ENCODE measurements around the gene SLIT3. TPM values are rescaled to one million over a fixed set of nuclear protein-coding genes. Genes with fewer than 3 reads are reported as not detected.

SLIT3 gene
- total RNA-seq, 4 donors from 2014 or later: 41.1 to 86.6 (median 62.7) TPM

DNA sequence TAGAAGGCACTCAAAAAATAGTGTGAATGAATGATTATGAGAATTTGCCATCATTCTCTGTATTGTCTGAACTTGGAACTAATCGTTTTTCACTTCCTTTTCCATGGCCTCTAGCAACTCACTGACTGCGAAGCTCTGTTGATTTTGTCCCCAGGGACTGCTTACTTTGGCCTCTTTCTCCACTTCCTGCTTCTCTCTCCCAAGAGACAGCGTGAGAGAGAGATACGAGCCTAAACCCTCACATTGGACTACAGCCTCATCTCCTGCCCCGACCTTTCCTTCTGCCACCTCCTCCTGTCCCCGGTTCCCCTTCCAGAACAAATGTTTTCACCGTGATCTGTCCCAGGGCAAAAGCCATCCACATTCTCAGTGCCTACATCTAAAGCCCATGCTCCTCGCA is 421.0 kb downstream of the SLIT3 start:
- Histone ChIP-seq H3K27ac (replicated peaks in 1 of 4) (no peak overlapping the region), H3K36me3 (peaks cover 0 to 3% (median 0%) of the 10 kb centered on the region in 4 donors), H3K4me1 (peaks cover 0 to 7% (median under 1%) of the 10 kb centered on the region in 4 donors), H3K4me3 (no peak overlapping the region), H3K9me3 (no peaks in the 10 kb centered on the region), H3K27me3 (no peaks in the 10 kb centered on the region)
- DNase-seq (ENCODE audit: extremely low spot score): no peak
- intact Hi-C loops (cut with DNase I): no loop called here
- 55% methylated on average over 8 of the region's 8 CpGs for WGBS
- TF ChIP-seq POLR2AphosphoS5 (IDR thresholded peaks at IDR 0.05): no peak

- H3K36me3 ChIP-seq: peaks cover 0 to 3% (median 0%) of the 10 kb centered on the region in 4 donors
- intact Hi-C loops (cut with DNase I): no loop called here
- H3K27me3 ChIP-seq: no peaks in the 10 kb centered on the region
- WGBS: 71% methylated on average over 2 of the region's 2 CpGs
- no peak overlapping the region for H3K27ac ChIP-seq (replicated peaks in 1 of 4)
- TF ChIP-seq POLR2A (IDR thresholded peaks at IDR 0.05; ENCODE audit: low read depth): no peak
- TF ChIP-seq, protein P1, sequence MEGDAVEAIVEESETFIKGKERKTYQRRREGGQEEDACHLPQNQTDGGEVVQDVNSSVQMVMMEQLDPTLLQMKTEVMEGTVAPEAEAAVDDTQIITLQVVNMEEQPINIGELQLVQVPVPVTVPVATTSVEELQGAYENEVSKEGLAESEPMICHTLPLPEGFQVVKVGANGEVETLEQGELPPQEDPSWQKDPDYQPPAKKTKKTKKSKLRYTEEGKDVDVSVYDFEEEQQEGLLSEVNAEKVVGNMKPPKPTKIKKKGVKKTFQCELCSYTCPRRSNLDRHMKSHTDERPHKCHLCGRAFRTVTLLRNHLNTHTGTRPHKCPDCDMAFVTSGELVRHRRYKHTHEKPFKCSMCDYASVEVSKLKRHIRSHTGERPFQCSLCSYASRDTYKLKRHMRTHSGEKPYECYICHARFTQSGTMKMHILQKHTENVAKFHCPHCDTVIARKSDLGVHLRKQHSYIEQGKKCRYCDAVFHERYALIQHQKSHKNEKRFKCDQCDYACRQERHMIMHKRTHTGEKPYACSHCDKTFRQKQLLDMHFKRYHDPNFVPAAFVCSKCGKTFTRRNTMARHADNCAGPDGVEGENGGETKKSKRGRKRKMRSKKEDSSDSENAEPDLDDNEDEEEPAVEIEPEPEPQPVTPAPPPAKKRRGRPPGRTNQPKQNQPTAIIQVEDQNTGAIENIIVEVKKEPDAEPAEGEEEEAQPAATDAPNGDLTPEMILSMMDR (IDR thresholded peaks at IDR 0.05): no peak
- TF ChIP-seq POLR2AphosphoS5 (IDR thresholded peaks at IDR 0.05): no peak
- no peak for TF ChIP-seq EP300 (IDR thresholded peaks at IDR 0.05)
- H3K4me1 ChIP-seq: peaks cover 0 to 7% (median 0%) of the 10 kb centered on the region in 4 donors
- H3K9me3 ChIP-seq: no peaks in the 10 kb centered on the region
- no peak for DNase-seq (ENCODE audit: extremely low spot score)
- no peak overlapping the region for H3K4me3 ChIP-seq
Measured at GRCh38 chr5:168879331-168879730, 421.6 kb downstream of the SLIT3 start.

DNA sequence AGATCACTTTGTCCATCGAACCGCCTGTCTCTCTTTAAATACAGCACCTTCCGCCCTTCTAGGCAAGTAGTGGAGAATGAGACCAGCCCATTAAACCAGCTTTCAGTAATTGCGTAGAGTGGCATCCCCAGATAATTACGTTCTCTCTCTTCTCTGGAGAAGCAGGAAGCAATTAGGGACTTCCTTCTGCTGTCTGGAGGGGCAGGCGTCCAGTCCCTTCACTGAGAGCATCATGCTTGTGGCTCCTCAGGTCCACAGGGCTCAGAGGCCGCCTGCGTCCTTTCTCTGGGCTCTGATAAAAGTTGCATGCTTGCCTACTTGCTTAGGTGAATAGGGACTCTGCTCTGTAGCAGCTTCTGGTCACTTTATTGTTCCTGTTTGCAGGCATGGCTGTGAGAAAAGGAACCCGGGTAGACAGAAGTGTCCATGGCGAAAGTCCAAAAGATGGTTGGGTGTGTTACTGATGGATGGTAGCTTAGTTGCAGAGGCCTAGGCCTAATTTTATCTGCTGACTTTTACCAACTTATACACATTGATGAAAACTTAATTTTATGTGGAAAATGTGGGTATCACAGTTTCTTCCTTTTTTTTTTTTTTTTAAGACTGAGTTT is 422.7 kb downstream of the SLIT3 start:
- Histone ChIP-seq H3K4me3 (no peak overlapping the region), H3K4me1 (peaks cover 0 to 7% (median 0%) of the 10 kb centered on the region in 4 donors), H3K9me3 (no peaks in the 10 kb centered on the region), H3K27ac (replicated peaks in 1 of 4) (no peak overlapping the region), H3K36me3 (peaks cover 0 to 3% (median 0%) of the 10 kb centered on the region in 4 donors), H3K27me3 (no peaks in the 10 kb centered on the region)
- intact Hi-C loops (cut with DNase I): no loop called here
- no peak for TF ChIP-seq POLR2A (IDR thresholded peaks at IDR 0.05; ENCODE audit: low read depth)
- 79% methylated on average over 10 of the region's 10 CpGs for WGBS
- no peak for DNase-seq (ENCODE audit: extremely low spot score)

DNA sequence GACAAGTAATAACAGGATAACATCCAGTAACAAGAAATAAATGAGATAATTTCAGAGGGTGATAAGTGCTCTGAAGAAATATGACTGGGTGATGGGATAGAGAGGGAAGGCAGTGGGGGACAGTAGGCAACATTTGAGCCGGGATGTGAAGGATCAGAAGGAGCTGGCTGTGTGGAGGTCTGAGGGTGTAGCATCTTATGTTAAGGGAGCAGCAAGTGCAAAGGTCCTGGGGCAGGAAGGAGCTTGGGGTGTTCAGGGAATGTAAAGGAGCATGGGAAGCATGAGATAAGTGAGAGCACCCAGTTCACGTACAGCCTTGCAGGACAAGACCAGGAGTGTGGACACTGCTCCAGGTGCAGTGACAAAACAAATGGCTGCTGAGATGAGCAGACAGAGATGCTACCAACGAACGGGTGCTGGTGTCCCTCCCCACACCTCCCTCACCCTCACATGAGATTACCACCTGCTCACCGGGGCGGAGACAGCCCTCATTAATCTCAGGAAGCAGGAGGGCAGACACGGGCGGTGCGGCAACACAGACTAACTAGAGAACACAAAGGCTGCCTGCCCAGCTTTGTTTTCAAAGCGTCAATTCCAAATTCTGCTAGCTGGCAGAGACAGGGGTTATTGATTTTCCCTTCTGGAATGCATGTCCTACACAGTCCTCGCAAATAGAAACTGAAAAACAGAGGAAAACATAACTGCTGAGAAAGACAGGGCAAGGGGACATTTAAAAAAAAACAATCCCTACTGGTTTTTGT is 423.6 kb downstream of the SLIT3 start:
- no peaks in the 10 kb centered on the region for H3K9me3 ChIP-seq
- no peak for DNase-seq (ENCODE audit: extremely low spot score)
- intact Hi-C loops (cut with DNase I): no loop called here
- H3K27ac ChIP-seq (replicated peaks in 1 of 4): no peak overlapping the region
- peaks cover 0 to 1% (median 0%) of the 10 kb centered on the region in 4 donors for H3K36me3 ChIP-seq
- H3K4me1 ChIP-seq: peaks cover 0 to 7% (median 0%) of the 10 kb centered on the region in 4 donors
- H3K4me3 ChIP-seq: no peak overlapping the region
- H3K27me3 ChIP-seq: no peaks in the 10 kb centered on the region
- TF ChIP-seq POLR2A (IDR thresholded peaks at IDR 0.05; ENCODE audit: low read depth) (no peak), POLR2AphosphoS5 (IDR thresholded peaks at IDR 0.05) (no peak), EP300 (IDR thresholded peaks at IDR 0.05) (no peak)
- 59% methylated on average over 11 of the region's 11 CpGs for WGBS

DNA sequence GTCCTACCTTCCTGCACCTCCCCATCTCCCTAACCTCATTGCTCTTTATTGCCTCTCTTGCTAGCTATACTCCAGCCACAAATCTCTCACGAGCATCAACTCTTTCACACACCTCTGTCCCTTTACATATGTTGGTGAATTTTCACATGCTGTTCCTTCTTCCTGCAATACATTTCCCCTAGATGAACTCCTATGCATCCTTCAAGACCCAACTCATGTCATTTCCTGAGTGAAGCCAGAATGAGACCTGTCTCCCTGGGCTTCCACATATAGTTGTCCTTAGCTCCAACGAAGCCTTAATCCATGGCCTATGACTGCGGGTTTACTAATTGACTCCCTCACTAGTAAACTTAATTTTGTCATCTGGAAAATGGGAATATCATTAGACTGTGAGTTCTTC is 424.5 kb downstream of the SLIT3 start:
- intact Hi-C loops (cut with DNase I): no loop called here
- 97% methylated on average over 3 of the region's 3 CpGs for WGBS
- no peak for DNase-seq (ENCODE audit: extremely low spot score)

GRCh38 chr5:168875832-168876231 is 425.1 kb downstream of the SLIT3 start:
- TF ChIP-seq POLR2AphosphoS5 (IDR thresholded peaks at IDR 0.05): no peak
- TF ChIP-seq POLR2A (IDR thresholded peaks at IDR 0.05; ENCODE audit: low read depth): no peak
- TF ChIP-seq, protein P1 (IDR thresholded peaks at IDR 0.05): no peak
- WGBS: 78% methylated on average over 5 of the region's 5 CpGs
- Histone ChIP-seq H3K27ac (replicated peaks in 1 of 4) (no peak overlapping the region), H3K9me3 (no peaks in the 10 kb centered on the region), H3K36me3 (no peaks in the 10 kb centered on the region), H3K4me3 (no peak overlapping the region), H3K4me1 (peaks cover 0 to 7% (median 0%) of the 10 kb centered on the region in 4 donors), H3K27me3 (no peaks in the 10 kb centered on the region)
- no peak for DNase-seq (ENCODE audit: extremely low spot score)
- intact Hi-C loops (cut with DNase I): no loop called here

More for the DNA sequence above, 424.5 kb downstream of the SLIT3 start:
- H3K36me3 ChIP-seq: no peaks in the 10 kb centered on the region
- no peaks in the 10 kb centered on the region for H3K9me3 ChIP-seq
- H3K27me3 ChIP-seq: no peaks in the 10 kb centered on the region
- no peak overlapping the region for H3K4me3 ChIP-seq
- TF ChIP-seq EP300 (IDR thresholded peaks at IDR 0.05) (no peak), POLR2AphosphoS5 (IDR thresholded peaks at IDR 0.05) (no peak), POLR2A (IDR thresholded peaks at IDR 0.05; ENCODE audit: low read depth) (no peak)
- TF ChIP-seq, protein P1 (IDR thresholded peaks at IDR 0.05): no peak
- peaks cover 0 to 7% (median 0%) of the 10 kb centered on the region in 4 donors for H3K4me1 ChIP-seq
- H3K27ac ChIP-seq (replicated peaks in 1 of 4): no peak overlapping the region

All from esophagus muscularis mucosa (tissue), 4 donors.